Thoracic aorta (tissue), 2 donors: ENCODE measurements around the gene IGSF21. TPM values are rescaled to one million over a fixed set of nuclear protein-coding genes. Genes with fewer than 3 reads are reported as not detected.

Experiments
- ATAC-seq: fragments of 150-250 bp; one replicate; pipeline ENCODE4 v1.8.0; 2017; ENCODE audit warnings: low read depth; ENCODE audit not compliant: insufficient number of reproducible peaks, low FRiP score
- DNase-seq: peaks from one replicate; pipeline ENCODE4 v3.0.0-alpha.2; 2020; ENCODE audit warnings: low spot score
- H3K27ac ChIP-seq, 2 donors: fragments of 200-600 bp; sonication (generic); 1 replicate in 1 of 2; 2 replicates in 1 of 2; pipeline ENCODE4 v1.5.1; 2016; ENCODE audit warnings: mild to moderate bottlenecking in 2 of 2, moderate library complexity in 2 of 2
- H3K27me3 ChIP-seq: fragments of 200-600 bp; sonication (generic); replicated peaks from 2 replicates; pipeline ENCODE4 v1.6.0; 2016; ENCODE audit warnings: mild to moderate bottlenecking; ENCODE audit not compliant: insufficient read depth
- H3K36me3 ChIP-seq: fragments of 200-600 bp; sonication (generic); one replicate; pipeline ENCODE4 v1.5.1; 2016
- H3K4me1 ChIP-seq, 2 donors: fragments of 200-600 bp; sonication (generic); 1 replicate in 1 of 2; 2 replicates in 1 of 2; pipeline versions ENCODE4 v1.5.1 to v1.6.0; 2016; ENCODE audit warnings: low read depth in 2 of 2, mild to moderate bottlenecking in 1 of 2; ENCODE audit not compliant: control insufficient read depth in 1 of 2
- H3K4me3 ChIP-seq: fragments of 200-600 bp; sonication (generic); 2 replicates; pipeline ENCODE4 v1.5.1; 2016; ENCODE audit warnings: mild to moderate bottlenecking
- H3K9me3 ChIP-seq: fragments of 200-600 bp; sonication (generic); 2 replicates; pipeline ENCODE4 v1.5.1; 2016
- total RNA-seq, 2 donors: library from RNA; depleted of rRNA; stranded (reverse); fragments of >200 nt; gene quantifications; one replicate each; pipeline versions ENCODE4 v1.1.0 to v1.2.3, GENCODE V29; 2016
- TF ChIP-seq, protein P1 (sequence below): fragments of 200-600 bp; sonication (generic); IDR thresholded peaks from one replicate; pipeline ENCODE4 v1.5.1; 2019; ENCODE audit warnings: antibody characterized with exemption

Gene IGSF21
- total RNA-seq, 2 donors from 2014 or later = 5.0 to 10.9 TPM

- DNase-seq (no peak), ATAC-seq (no peak)
- H3K4me1 ChIP-seq = no peaks in the 10 kb centered on the region
- H3K36me3 ChIP-seq = no peaks in the 10 kb centered on the region
- TF ChIP-seq, protein P1, sequence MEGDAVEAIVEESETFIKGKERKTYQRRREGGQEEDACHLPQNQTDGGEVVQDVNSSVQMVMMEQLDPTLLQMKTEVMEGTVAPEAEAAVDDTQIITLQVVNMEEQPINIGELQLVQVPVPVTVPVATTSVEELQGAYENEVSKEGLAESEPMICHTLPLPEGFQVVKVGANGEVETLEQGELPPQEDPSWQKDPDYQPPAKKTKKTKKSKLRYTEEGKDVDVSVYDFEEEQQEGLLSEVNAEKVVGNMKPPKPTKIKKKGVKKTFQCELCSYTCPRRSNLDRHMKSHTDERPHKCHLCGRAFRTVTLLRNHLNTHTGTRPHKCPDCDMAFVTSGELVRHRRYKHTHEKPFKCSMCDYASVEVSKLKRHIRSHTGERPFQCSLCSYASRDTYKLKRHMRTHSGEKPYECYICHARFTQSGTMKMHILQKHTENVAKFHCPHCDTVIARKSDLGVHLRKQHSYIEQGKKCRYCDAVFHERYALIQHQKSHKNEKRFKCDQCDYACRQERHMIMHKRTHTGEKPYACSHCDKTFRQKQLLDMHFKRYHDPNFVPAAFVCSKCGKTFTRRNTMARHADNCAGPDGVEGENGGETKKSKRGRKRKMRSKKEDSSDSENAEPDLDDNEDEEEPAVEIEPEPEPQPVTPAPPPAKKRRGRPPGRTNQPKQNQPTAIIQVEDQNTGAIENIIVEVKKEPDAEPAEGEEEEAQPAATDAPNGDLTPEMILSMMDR = no peak
- H3K4me3 ChIP-seq = no peak overlapping the region
- H3K27ac ChIP-seq = no peak overlapping the region
- no peaks in the 10 kb centered on the region for H3K27me3 ChIP-seq
- H3K9me3 ChIP-seq = no peaks in the 10 kb centered on the region
Observed at GRCh38 chr1:18244762-18245161, 137.2 kb downstream of the IGSF21 start.

DNA sequence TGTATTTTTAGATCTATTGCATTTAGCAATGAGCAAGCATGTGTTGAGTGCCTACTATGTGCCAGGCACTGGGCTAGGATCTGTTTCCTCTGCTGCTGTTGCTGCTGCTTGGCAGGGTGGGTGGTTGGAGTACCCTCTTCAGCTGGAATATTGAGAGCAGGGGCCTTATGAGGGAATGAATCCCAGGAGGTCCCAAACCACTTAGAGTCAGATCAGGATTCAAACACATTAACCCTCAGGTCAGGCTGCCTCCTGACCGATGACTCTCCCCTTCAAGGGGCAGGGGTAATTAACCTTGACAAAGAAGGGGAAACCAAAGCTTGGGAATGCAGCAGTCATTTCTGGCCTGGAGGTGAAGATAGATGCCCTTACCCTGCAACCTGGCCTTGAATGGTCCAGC is 138.0 kb downstream of the IGSF21 start:
- TF ChIP-seq, protein P1 = no peak
- Histone ChIP-seq H3K4me1 (no peaks in the 10 kb centered on the region), H3K36me3 (no peaks in the 10 kb centered on the region), H3K27me3 (no peaks in the 10 kb centered on the region), H3K9me3 (no peaks in the 10 kb centered on the region), H3K4me3 (no peak overlapping the region), H3K27ac (no peak overlapping the region)
- no peak for ATAC-seq
- DNase-seq = no peak

DNA sequence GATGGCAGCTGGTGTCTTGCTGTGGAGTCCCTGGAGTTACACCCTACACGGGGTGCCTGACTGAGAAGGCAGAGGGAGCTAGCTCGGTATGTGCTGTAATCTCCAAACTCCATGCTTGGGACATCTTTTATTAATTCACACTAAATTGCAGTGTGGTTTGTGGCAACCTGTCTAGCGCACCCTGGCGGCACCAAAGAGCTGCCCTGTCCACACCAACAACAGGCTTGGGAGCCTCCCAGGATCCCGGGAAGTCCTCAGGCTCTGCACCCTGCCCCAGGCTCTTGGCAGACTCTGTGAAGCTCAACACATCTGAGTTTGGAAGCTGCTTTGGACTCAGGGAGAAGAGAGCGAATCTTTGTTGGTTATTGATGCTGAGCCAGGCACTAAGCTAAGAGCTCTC is 138.9 kb downstream of the IGSF21 start:
- Histone ChIP-seq H3K4me3 (no peak overlapping the region), H3K27me3 (no peaks in the 10 kb centered on the region), H3K4me1 (no peaks in the 10 kb centered on the region), H3K9me3 (peaks cover 9% of the 10 kb centered on the region), H3K27ac (no peak overlapping the region), H3K36me3 (no peaks in the 10 kb centered on the region)
- TF ChIP-seq, protein P1 = no peak
- DNase-seq (no peak), ATAC-seq (no peak)

- TF ChIP-seq, protein P1 = no peak
- no peak for ATAC-seq
- H3K27me3 ChIP-seq = no peaks in the 10 kb centered on the region
Observed at GRCh38 chr1:18247151-18247550, 139.6 kb downstream of the IGSF21 start.

DNA sequence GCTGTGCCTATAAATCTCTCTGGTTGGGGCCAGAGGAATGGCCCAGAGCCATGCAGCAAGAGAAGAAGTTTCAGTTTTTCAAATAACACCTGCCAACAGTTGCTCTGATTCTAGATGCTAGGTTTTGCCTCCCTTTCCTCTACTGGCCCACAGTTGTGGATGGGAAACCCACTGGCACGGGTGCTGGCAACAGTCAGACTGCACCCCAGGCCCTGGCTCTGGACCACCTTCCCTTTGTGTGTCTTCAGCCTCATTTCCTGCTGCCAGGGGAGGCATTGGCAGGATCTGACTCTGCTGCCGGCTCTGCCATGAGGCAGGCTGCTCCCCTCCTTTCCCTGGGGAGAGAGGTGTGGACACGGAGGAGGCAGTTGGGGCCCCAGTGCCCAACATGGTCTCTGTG is 142.0 kb downstream of the IGSF21 start:
- no peaks in the 10 kb centered on the region for H3K36me3 ChIP-seq
- no peak for ATAC-seq
- H3K27me3 ChIP-seq = no peaks in the 10 kb centered on the region
- H3K4me3 ChIP-seq = no peak overlapping the region
- TF ChIP-seq, protein P1 = no peak
- H3K27ac ChIP-seq = no peak overlapping the region
- H3K9me3 ChIP-seq = peaks cover 11% of the 10 kb centered on the region
- H3K4me1 ChIP-seq = no peaks in the 10 kb centered on the region
- no peak for DNase-seq

More at GRCh38 chr1:18247151-18247550, 139.6 kb downstream of the IGSF21 start:
- Histone ChIP-seq H3K27ac (no peak overlapping the region), H3K9me3 (peaks cover 11% of the 10 kb centered on the region), H3K4me3 (no peak overlapping the region), H3K36me3 (no peaks in the 10 kb centered on the region), H3K4me1 (no peaks in the 10 kb centered on the region)
- DNase-seq = no peak
